ENCODE results near the gene MLKL. TPM values are rescaled to one million over a fixed set of nuclear protein-coding genes. Genes with fewer than 3 reads are reported as not detected.

The MLKL gene
- 36.8 to 50.1 TPM (median 43.1 TPM) in 5 replicates for total RNA-seq (2022; extraction: Qiagen RNA extraction)

GRCh38 chr16:74700438-74701225 lies at the start of gene MLKL:
Gene MLKL (minus strand): TSS chr16:74700862. CDS start chr16:74695757, 5,105 bp downstream.

GRCh38 chr16:74666425-74667254 lies 34.0 kb downstream of the MLKL start, which contains the start of gene RFWD3:
Gene RFWD3 (minus strand): TSS chr16:74666877. CDS start chr16:74661449, 5,428 bp downstream.

Other genes starting within 250 kb of the MLKL start
- gene GLG1, start 93.7 kb downstream of the MLKL start, total RNA-seq (2022; extraction: Qiagen RNA extraction): 41.9 to 60.3 TPM (median 50.2 TPM) in 5 replicates
- gene RFWD3, start 34.0 kb downstream of the MLKL start, total RNA-seq (2022; extraction: Qiagen RNA extraction): 31.9 to 40.2 TPM (median 37.1 TPM) in 5 replicates
- gene FA2H, start 74.0 kb upstream of the MLKL start, total RNA-seq (2022; extraction: Qiagen RNA extraction): 31.1 to 37.1 TPM (median 32.5 TPM) in 5 replicates

Measured in A549 treated with Hydrocortisone at 1 μM for 4 hours (cell line).